ENCODE data around the gene RHBDF1.
A peak's percentile ranks its signal among the peaks of the same experiment; 100 is the strongest.

RHBDF1 gene

GRCh38 chr16:92431-93339 lies 20.3 kb upstream of the RHBDF1 start:
- no peak for DNase-seq

- no peak for DNase-seq
Observed at GRCh38 chr16:91484-91883, 19.1 kb upstream of the RHBDF1 start.

GRCh38 chr16:89391-90302 lies 17.2 kb upstream of the RHBDF1 start:
- no peak for DNase-seq

GRCh38 chr16:88613-89012 lies 16.2 kb upstream of the RHBDF1 start:
- no peak for DNase-seq

GRCh38 chr16:86483-86952 lies 14.1 kb upstream of the RHBDF1 start:
- DNase-seq, result no peak

- DNase-seq, result no peak
Observed at GRCh38 chr16:85865-86264, 13.4 kb upstream of the RHBDF1 start.

GRCh38 chr16:85407-85782 lies 13.0 kb upstream of the RHBDF1 start:
- DNase-seq, result no peak

GRCh38 chr16:84718-85406 lies 12.4 kb upstream of the RHBDF1 start:
- peak; percentile 91 to 95 for DNase-seq

GRCh38 chr16:83781-84615 lies 11.6 kb upstream of the RHBDF1 start:
- DNase-seq, result peak; percentile 60 to 69

- no peak for DNase-seq
Observed at GRCh38 chr16:83060-83603, 10.7 kb upstream of the RHBDF1 start.

- DNase-seq, result no peak
Observed at GRCh38 chr16:79151-80054, 7.0 kb upstream of the RHBDF1 start.

GRCh38 chr16:78444-79150 lies 6.2 kb upstream of the RHBDF1 start:
- no peak for DNase-seq

- DNase-seq, result peak; percentile 67 to 68
Observed at GRCh38 chr16:77807-78443, 5.5 kb upstream of the RHBDF1 start, which contains the start of gene MPG. Gene MPG, plus strand, starts transcription at chr16:78225. Its CDS starts 85 bp downstream, at chr16:78310.

GRCh38 chr16:77273-77806 lies 4.9 kb upstream of the RHBDF1 start:
- peak in 1 of 2 experiments; percentile 47 for DNase-seq

GRCh38 chr16:76535-77272 lies 4.3 kb upstream of the RHBDF1 start:
- DNase-seq, result peak; percentile 41 to 52

GRCh38 chr16:75580-76501 lies 3.4 kb upstream of the RHBDF1 start:
- DNase-seq, result no peak

GRCh38 chr16:74747-75334 lies 2.4 kb upstream of the RHBDF1 start:
- DNase-seq, result no peak
